K562 treated with DMSO at 1 percent for 24 hours (cell line): ENCODE data around the gene EFCAB10. TPM values are rescaled to one million over a fixed set of nuclear protein-coding genes. Genes with fewer than 3 reads are reported as not detected.

ENCODE experiments used
- total RNA-seq: library from RNA; unstranded; fragments of 300-600 nt; gene quantifications from 2 replicates; pipeline ENCODE4 v1.2.3, GENCODE V29; 2022; ENCODE audit warnings: low read depth; ENCODE audit not compliant: insufficient read depth

Gene EFCAB10
- total RNA-seq: 5.5 and 5.7 TPM in 2 replicates

GRCh38 chr7:105581066-105581811 is at the start of gene EFCAB10:
TSS of gene EFCAB10 (minus strand) at chr7:105581493. CDS start at chr7:105581463, 30 bp downstream.

GRCh38 chr7:105531792-105532671 is 49.3 kb downstream of the EFCAB10 start, which contains the start of gene RINT1:
TSS of gene RINT1 (plus strand) at chr7:105532201. CDS start at chr7:105532316, 115 bp downstream.

GRCh38 chr7:105521717-105522463 is 59.4 kb downstream of the EFCAB10 start, which contains the start of gene PUS7:
TSS of gene PUS7 (minus strand) at chr7:105522271. CDS start at chr7:105508512, 13,759 bp downstream.

Other genes with a start within 250 kb of the EFCAB10 start
- 42.4 and 46.3 TPM in 2 replicates for gene SRPK2, start 192.6 kb downstream of the EFCAB10 start, total RNA-seq
- gene PUS7, start 59.2 kb downstream of the EFCAB10 start, total RNA-seq: 9.7 and 11.4 TPM in 2 replicates
- gene RINT1, start 49.3 kb downstream of the EFCAB10 start, total RNA-seq: 25.6 and 31.5 TPM in 2 replicates